ENCODE measurements around the gene SYT6. TPM values are rescaled to one million over a fixed set of nuclear protein-coding genes. Genes with fewer than 3 reads are reported as not detected.

Gene SYT6
- total RNA-seq, 1 donor from 2014 or later, result not detected

GRCh38 chr1:114093624-114094362, 59.9 kb downstream of the SYT6 start:
- no peak for DNase-seq (ENCODE audit: low read depth in 2 of 2)

GRCh38 chr1:114092186-114093062, 61.2 kb downstream of the SYT6 start:
- DNase-seq (ENCODE audit: low read depth in 2 of 2), result no peak

- DNase-seq (ENCODE audit: low read depth in 2 of 2), result no peak
Observed at GRCh38 chr1:114091711-114092110, 62.0 kb downstream of the SYT6 start.

GRCh38 chr1:114090738-114091505, 62.7 kb downstream of the SYT6 start:
- DNase-seq (ENCODE audit: low read depth in 2 of 2), result no peak

- DNase-seq (ENCODE audit: low read depth in 2 of 2), result no peak
Observed at GRCh38 chr1:114089502-114090138, 64.0 kb downstream of the SYT6 start.

GRCh38 chr1:114088392-114089299, 65.0 kb downstream of the SYT6 start:
- DNase-seq (ENCODE audit: low read depth in 2 of 2), result no peak

- no peak for DNase-seq (ENCODE audit: low read depth in 2 of 2)
Observed at GRCh38 chr1:114087495-114087894, 66.2 kb downstream of the SYT6 start.

GRCh38 chr1:114086601-114087368, 66.9 kb downstream of the SYT6 start:
- DNase-seq (ENCODE audit: low read depth in 2 of 2), result no peak

GRCh38 chr1:114082867-114083585, 70.6 kb downstream of the SYT6 start:
- no peak for DNase-seq (ENCODE audit: low read depth in 2 of 2)

GRCh38 chr1:114082304-114082630, 71.4 kb downstream of the SYT6 start:
- DNase-seq (ENCODE audit: low read depth in 2 of 2), result no peak

GRCh38 chr1:114081437-114082303, 72.0 kb downstream of the SYT6 start:
- DNase-seq (ENCODE audit: low read depth in 2 of 2), result no peak

GRCh38 chr1:114080511-114081436, 72.9 kb downstream of the SYT6 start:
- DNase-seq (ENCODE audit: low read depth in 2 of 2), result no peak

- DNase-seq (ENCODE audit: low read depth in 2 of 2), result no peak
Observed at GRCh38 chr1:114079596-114080190, 74.0 kb downstream of the SYT6 start.

GRCh38 chr1:114078116-114078515, 75.6 kb downstream of the SYT6 start:
- no peak for DNase-seq (ENCODE audit: low read depth in 2 of 2)

GRCh38 chr1:114077188-114077587, 76.5 kb downstream of the SYT6 start:
- DNase-seq (ENCODE audit: low read depth in 2 of 2), result no peak

- DNase-seq (ENCODE audit: low read depth in 2 of 2), result no peak
Observed at GRCh38 chr1:114076308-114076707, 77.4 kb downstream of the SYT6 start.
